Liver (tissue), 9 donors: ENCODE data around the gene RNH1. TPM values are rescaled to one million over a fixed set of nuclear protein-coding genes. Genes with fewer than 3 reads are reported as not detected.

Experiments used
- DNase-seq: peaks from one replicate; pipeline ENCODE4 v3.0.0-alpha.2; 2017; ENCODE audit warnings: low spot score
- H3K27ac ChIP-seq, 2 donors: one replicate each; pipeline ENCODE4 v1.7.0; 2013; ENCODE audit warnings: inconsistent platforms in 2 of 2, low read length in 2 of 2, control low read depth in 1 of 2, low read depth in 1 of 2, mild to moderate bottlenecking in 1 of 2
- H3K27me3 ChIP-seq, 4 donors: one replicate each; pipeline versions ENCODE4 v1.6.1 to v1.7.0; 2013; ENCODE audit warnings: low read length in 3 of 4, inconsistent platforms in 1 of 4, mild to moderate bottlenecking in 1 of 4, moderate library complexity in 1 of 4; ENCODE audit not compliant: control insufficient read depth in 4 of 4, insufficient read depth in 4 of 4
- H3K36me3 ChIP-seq, 4 donors: one replicate each; pipeline versions ENCODE4 v1.6.1 to v1.7.0; 2013; ENCODE audit warnings: low read length in 3 of 4, mild to moderate bottlenecking in 3 of 4, low read depth in 1 of 4, moderate library complexity in 1 of 4; ENCODE audit not compliant: control insufficient read depth in 4 of 4, insufficient read depth in 3 of 4
- H3K4me1 ChIP-seq, 4 donors: one replicate each; pipeline versions ENCODE4 v1.6.1 to v1.7.0; 2013; ENCODE audit warnings: low read length in 3 of 4, mild to moderate bottlenecking in 3 of 4, moderate library complexity in 1 of 4; ENCODE audit not compliant: control insufficient read depth in 4 of 4, insufficient read depth in 4 of 4
- H3K4me3 ChIP-seq, 3 donors: one replicate each; pipeline versions ENCODE4 v1.6.1 to v1.7.0; 2013; ENCODE audit warnings: low read length in 3 of 3, control low read depth in 1 of 3, low read depth in 1 of 3, mild to moderate bottlenecking in 1 of 3
- H3K9ac ChIP-seq, 2 donors: one replicate each; pipeline ENCODE4 v1.7.0; 2013; ENCODE audit warnings: low read length in 2 of 2, mild to moderate bottlenecking in 2 of 2, moderate library complexity in 2 of 2, control low read depth in 1 of 2, low read depth in 1 of 2
- H3K9me3 ChIP-seq, 4 donors: one replicate each; pipeline versions ENCODE4 v1.6.1 to v1.7.0; 2013; ENCODE audit warnings: low read length in 3 of 4; ENCODE audit not compliant: control insufficient read depth in 4 of 4
- CTCF ChIP-seq: fragments of 150-350 bp; IDR thresholded peaks from 2 replicates; pipeline ENCODE4 v1.5.1; 2017; ENCODE audit warnings: improper control_type of control experiment, low read depth, low read length; ENCODE audit not compliant: missing input control
- EGR1 ChIP-seq, 2 donors: IDR thresholded peaks; 2 replicates each; pipeline ENCODE4 v1.6.1; 2016 to 2018; ENCODE audit warnings: antibody characterized with exemption in 2 of 2, low read depth in 2 of 2
- FOXA1 ChIP-seq: IDR thresholded peaks from 2 replicates; pipeline ENCODE4 v1.6.1; 2016; ENCODE audit warnings: antibody characterized with exemption
- FOXA2 ChIP-seq: IDR thresholded peaks from 2 replicates; pipeline ENCODE4 v1.6.1; 2016; ENCODE audit warnings: antibody characterized with exemption
- HNF4A ChIP-seq, 2 donors: conservative IDR thresholded peaks; 2 replicates each; pipeline ENCODE4 v1.6.1; 2016; ENCODE audit warnings: antibody characterized with exemption in 2 of 2, mild to moderate bottlenecking in 2 of 2
- HNF4G ChIP-seq: IDR thresholded peaks from 2 replicates; pipeline ENCODE4 v1.6.1; 2016; ENCODE audit warnings: antibody characterized with exemption
- JUND ChIP-seq, 2 donors: IDR thresholded peaks; 2 replicates each; pipeline ENCODE4 v1.6.1; 2016; ENCODE audit warnings: antibody characterized with exemption in 2 of 2
- NR2F2 ChIP-seq: IDR thresholded peaks from 2 replicates; pipeline ENCODE4 v1.6.1; 2016; ENCODE audit warnings: antibody characterized with exemption
- RAD21 ChIP-seq, 2 donors: IDR thresholded peaks; 2 replicates each; pipeline ENCODE4 v1.6.1; 2016; ENCODE audit warnings: antibody characterized with exemption in 2 of 2, mild to moderate bottlenecking in 2 of 2
- REST ChIP-seq: IDR thresholded peaks from 2 replicates; pipeline ENCODE4 v1.6.1; 2016; ENCODE audit warnings: antibody characterized with exemption, mild to moderate bottlenecking
- RXRA ChIP-seq, 2 donors: IDR thresholded peaks; 2 replicates each; pipeline ENCODE4 v1.6.1; 2017 to 2018; ENCODE audit warnings: antibody characterized with exemption in 2 of 2, mild to moderate bottlenecking in 1 of 2
- SP1 ChIP-seq: IDR thresholded peaks from 2 replicates; pipeline ENCODE4 v1.6.1; 2018; ENCODE audit warnings: antibody characterized with exemption, mild to moderate bottlenecking
- TAF1 ChIP-seq: conservative IDR thresholded peaks from 2 replicates; pipeline ENCODE4 v1.6.1; 2016; ENCODE audit warnings: antibody characterized with exemption, mild to moderate bottlenecking
- YY1 ChIP-seq: IDR thresholded peaks from 2 replicates; pipeline ENCODE4 v1.6.1; 2016; ENCODE audit warnings: antibody characterized with exemption, mild to moderate bottlenecking
- ZBTB33 ChIP-seq: IDR thresholded peaks from 2 replicates; pipeline ENCODE4 v1.6.1; 2016; ENCODE audit warnings: antibody characterized with exemption
- WGBS: extraction: QIAGEN DNeasy Blood & Tissue Kit; methylation state at CpG from one replicate; pipeline ENCODE4 v1.1.7; 2013; 5-methylcytosine and 5-hydroxymethylcytosine counted together
- polyA plus RNA-seq, 2 donors: library from polyadenylated mRNA; stranded (reverse) in 1 of 2; unstranded in 1 of 2; fragments of 200-250 nt in 1 of 2; fragments of >200 nt in 1 of 2; fragmentation: Nextera tagmentation in 1 of 2; extraction: Ambion mirVana in 1 of 2; gene quantifications; one replicate each; pipeline versions ENCODE4 v1.2.1 to v1.2.3, GENCODE V29; 2013 to 2015
- total RNA-seq, 2 donors: library from RNA; depleted of rRNA; stranded (reverse); fragments of >200 nt; gene quantifications; one replicate each; pipeline ENCODE4 v1.2.3, GENCODE V29; 2014
- donor health status: healthy.
- donor health status: healthy.
- donor health status: healthy.
- donor health status: healthy.
- donor health status: healthy.

RNH1 gene
- total and polyA plus RNA-seq, 4 donors, result 68.5 to 99.1 (median 76.8) TPM

GRCh38 chr11:498297-499181, 8.5 kb downstream of the RNH1 start:
- no peak overlapping the region for H3K4me3 ChIP-seq
- no peaks in the 10 kb centered on the region for H3K9me3 ChIP-seq
- WGBS, result 97% methylated on average over 39 of the region's 39 CpGs
- H3K27me3 ChIP-seq, result no peaks in the 10 kb centered on the region
- DNase-seq, result no peak
- H3K9ac ChIP-seq, result no peak overlapping the region
- no peak overlapping the region for H3K27ac ChIP-seq
- peaks cover 25 to 74% (median 34%) of the 10 kb centered on the region in 4 donors for H3K36me3 ChIP-seq
- peaks cover 0 to 3% (median under 1%) of the 10 kb centered on the region in 4 donors for H3K4me1 ChIP-seq
- TF ChIP-seq NR2F2 (no peak), JUND (IDR thresholded peaks at IDR 0.05) (no peak), RXRA (IDR thresholded peaks at IDR 0.05) (no peak), HNF4A (conservative IDR thresholded peaks at IDR 0.05) (no peak), ZBTB33 (no peak), REST (no peak), SP1 (no peak), YY1 (no peak), CTCF (no peak), FOXA1 (no peak), FOXA2 (no peak), TAF1 (no peak), HNF4G (no peak), EGR1 (IDR thresholded peaks at IDR 0.05; ENCODE audit: low read depth in 2 of 2) (no peak), RAD21 (IDR thresholded peaks at IDR 0.05) (no peak)
